C4-2B (cell line): ENCODE data around the gene ADAMTS3.

Experiments used
- CTCF ChIP-seq: fragments of 450-650 bp; conservative IDR thresholded peaks from 2 replicates; pipeline ENCODE4 v1.5.1; 2017; ENCODE audit warnings: mild to moderate bottlenecking
- ZFX ChIP-seq: fragments of 450-650 bp; IDR thresholded peaks from 2 replicates; pipeline ENCODE4 v1.6.1; 2017

- TF ChIP-seq CTCF: no peak
- TF ChIP-seq ZFX: no peak
Observed at GRCh38 chr4:72558655-72559054, 10.4 kb downstream of the ADAMTS3 start.
